ENCODE measurements around the gene FGGY.

The FGGY gene

DNA sequence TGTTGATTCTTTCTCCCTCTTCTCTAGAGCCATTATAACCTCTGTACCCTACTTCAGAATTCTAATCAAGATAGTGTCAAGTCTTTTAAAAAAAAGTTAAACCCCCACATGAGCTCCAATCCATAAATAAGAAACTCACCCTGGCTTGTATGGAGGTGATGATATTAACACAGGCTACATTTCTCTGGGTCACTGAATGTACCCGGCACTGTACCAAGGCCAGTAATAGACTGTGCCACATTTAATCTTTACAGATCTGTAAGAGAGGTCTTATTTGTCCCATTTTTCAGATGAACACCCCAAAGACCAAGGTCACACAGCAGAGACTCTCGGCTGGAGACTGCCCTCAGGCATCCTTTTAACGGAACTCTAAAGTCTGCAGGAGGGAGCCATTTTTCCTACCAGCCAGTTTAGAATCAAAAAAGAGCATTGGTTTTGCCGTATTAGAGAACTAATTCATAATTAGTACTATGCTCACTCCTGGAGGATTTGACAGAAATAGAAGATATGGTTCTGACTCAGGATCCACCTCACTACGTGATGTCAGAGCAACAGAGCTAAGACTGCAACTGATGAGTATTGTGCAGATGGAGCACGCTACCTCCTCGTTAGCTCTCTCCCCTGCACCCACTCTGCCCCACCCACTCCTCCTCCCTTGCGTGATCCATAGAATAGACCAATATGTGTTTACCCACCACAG is 300.7 kb downstream of the FGGY start:
- TF ChIP-seq, protein P1, sequence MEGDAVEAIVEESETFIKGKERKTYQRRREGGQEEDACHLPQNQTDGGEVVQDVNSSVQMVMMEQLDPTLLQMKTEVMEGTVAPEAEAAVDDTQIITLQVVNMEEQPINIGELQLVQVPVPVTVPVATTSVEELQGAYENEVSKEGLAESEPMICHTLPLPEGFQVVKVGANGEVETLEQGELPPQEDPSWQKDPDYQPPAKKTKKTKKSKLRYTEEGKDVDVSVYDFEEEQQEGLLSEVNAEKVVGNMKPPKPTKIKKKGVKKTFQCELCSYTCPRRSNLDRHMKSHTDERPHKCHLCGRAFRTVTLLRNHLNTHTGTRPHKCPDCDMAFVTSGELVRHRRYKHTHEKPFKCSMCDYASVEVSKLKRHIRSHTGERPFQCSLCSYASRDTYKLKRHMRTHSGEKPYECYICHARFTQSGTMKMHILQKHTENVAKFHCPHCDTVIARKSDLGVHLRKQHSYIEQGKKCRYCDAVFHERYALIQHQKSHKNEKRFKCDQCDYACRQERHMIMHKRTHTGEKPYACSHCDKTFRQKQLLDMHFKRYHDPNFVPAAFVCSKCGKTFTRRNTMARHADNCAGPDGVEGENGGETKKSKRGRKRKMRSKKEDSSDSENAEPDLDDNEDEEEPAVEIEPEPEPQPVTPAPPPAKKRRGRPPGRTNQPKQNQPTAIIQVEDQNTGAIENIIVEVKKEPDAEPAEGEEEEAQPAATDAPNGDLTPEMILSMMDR (IDR thresholded peaks at IDR 0.05; ENCODE audit: low read depth, low read length) = no peak
- H3K27me3 ChIP-seq = no peaks in the 10 kb centered on the region
- no peak for DNase-seq
- H3K9me3 ChIP-seq = no peaks in the 10 kb centered on the region
- no peaks in the 10 kb centered on the region for H3K36me3 ChIP-seq
- no peak overlapping the region for H3K4me3 ChIP-seq (ENCODE audit: low read depth, low read length)
- no peaks in the 10 kb centered on the region for H3K4me1 ChIP-seq

DNA sequence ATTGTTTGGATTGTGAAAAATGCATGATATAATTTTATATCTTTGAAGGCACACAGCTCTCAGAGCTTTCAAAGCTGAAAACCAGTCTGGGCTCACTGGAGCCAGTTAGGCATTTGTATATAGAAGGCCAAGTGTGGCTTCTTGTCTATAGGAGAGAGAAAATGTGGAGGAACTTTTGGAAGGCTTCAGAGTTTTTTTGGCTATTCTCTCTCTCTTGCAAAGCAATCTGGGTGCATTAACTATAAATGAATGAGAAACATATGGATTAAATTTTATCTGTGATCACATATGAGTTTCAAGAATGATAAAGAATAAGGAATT is 301.2 kb downstream of the FGGY start:
- no peak for DNase-seq
- Histone ChIP-seq H3K36me3 (no peaks in the 10 kb centered on the region), H3K4me3 (ENCODE audit: low read depth, low read length) (no peak overlapping the region), H3K4me1 (no peaks in the 10 kb centered on the region), H3K27me3 (no peaks in the 10 kb centered on the region), H3K9me3 (no peaks in the 10 kb centered on the region)
- TF ChIP-seq, protein P1 (IDR thresholded peaks at IDR 0.05; ENCODE audit: low read depth, low read length) = no peak

- H3K4me1 ChIP-seq = no peaks in the 10 kb centered on the region
- no peak overlapping the region for H3K4me3 ChIP-seq (ENCODE audit: low read depth, low read length)
- no peaks in the 10 kb centered on the region for H3K36me3 ChIP-seq
- DNase-seq = no peak
- H3K9me3 ChIP-seq = no peaks in the 10 kb centered on the region
- H3K27me3 ChIP-seq = no peaks in the 10 kb centered on the region
- TF ChIP-seq, protein P1 (IDR thresholded peaks at IDR 0.05; ENCODE audit: low read depth, low read length) = no peak
Observed at GRCh38 chr1:59601041-59601441, 304.1 kb downstream of the FGGY start.

DNA sequence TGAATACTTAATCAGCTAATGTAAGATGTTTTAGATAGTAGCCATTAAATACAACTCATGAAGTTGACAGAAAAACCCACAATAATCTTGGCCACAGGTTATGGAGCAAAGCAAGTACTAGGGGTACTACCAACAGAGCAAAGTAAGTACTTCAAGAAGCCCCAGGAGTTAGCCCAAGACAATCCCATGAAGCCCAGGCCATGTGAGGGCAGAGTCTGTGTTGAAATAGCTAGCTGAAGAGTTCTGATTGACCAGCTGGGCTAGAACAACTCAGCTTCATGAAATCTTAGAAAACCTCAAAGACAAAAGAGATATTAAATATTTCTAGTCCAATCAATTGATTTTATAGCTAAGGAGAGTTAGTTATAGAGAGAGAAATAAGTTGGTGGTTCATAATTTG is 304.9 kb downstream of the FGGY start:
- TF ChIP-seq, protein P1 (IDR thresholded peaks at IDR 0.05; ENCODE audit: low read depth, low read length) = no peak
- no peaks in the 10 kb centered on the region for H3K27me3 ChIP-seq
- no peak for DNase-seq
- H3K9me3 ChIP-seq = no peaks in the 10 kb centered on the region
- no peak overlapping the region for H3K4me3 ChIP-seq (ENCODE audit: low read depth, low read length)
- no peaks in the 10 kb centered on the region for H3K4me1 ChIP-seq
- H3K36me3 ChIP-seq = no peaks in the 10 kb centered on the region

GRCh38 chr1:59604191-59604590 is 307.3 kb downstream of the FGGY start:
- no peak for DNase-seq
- H3K36me3 ChIP-seq = no peaks in the 10 kb centered on the region
- no peaks in the 10 kb centered on the region for H3K4me1 ChIP-seq
- H3K9me3 ChIP-seq = no peaks in the 10 kb centered on the region
- H3K4me3 ChIP-seq (ENCODE audit: low read depth, low read length) = no peak overlapping the region
- no peaks in the 10 kb centered on the region for H3K27me3 ChIP-seq
- TF ChIP-seq, protein P1 (IDR thresholded peaks at IDR 0.05; ENCODE audit: low read depth, low read length) = no peak

GRCh38 chr1:59605184-59605583 is 308.3 kb downstream of the FGGY start:
- no peak for DNase-seq

More at GRCh38 chr1:59605184-59605583, 308.3 kb downstream of the FGGY start:
- Histone ChIP-seq H3K36me3 (no peaks in the 10 kb centered on the region), H3K4me1 (no peaks in the 10 kb centered on the region), H3K9me3 (no peaks in the 10 kb centered on the region), H3K4me3 (ENCODE audit: low read depth, low read length) (no peak overlapping the region), H3K27me3 (no peaks in the 10 kb centered on the region)
- TF ChIP-seq, protein P1 (IDR thresholded peaks at IDR 0.05; ENCODE audit: low read depth, low read length) = no peak
